ENCODE measurements around the gene LYSET.

DNA sequence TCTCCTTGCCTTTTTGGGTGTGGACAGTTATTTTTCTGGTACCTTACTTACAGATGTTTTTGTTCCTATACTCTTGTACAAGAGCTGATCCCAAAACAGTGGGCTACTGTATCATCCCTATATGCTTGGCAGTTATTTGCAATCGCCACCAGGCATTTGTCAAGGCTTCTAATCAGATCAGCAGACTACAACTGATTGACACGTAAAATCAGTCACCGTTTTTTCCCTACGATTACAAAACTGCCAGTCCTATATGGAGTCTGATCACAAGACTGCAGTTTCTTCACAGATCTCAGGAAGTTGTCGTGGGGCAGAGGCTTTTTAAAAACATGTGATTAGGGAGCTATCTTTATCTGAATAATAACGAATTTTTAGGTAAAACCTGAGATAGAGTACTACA lies 1.3 kb downstream of the LYSET start:
- no peak for TF ChIP-seq CTCF (IDR thresholded peaks at IDR 0.05; ENCODE audit: extremely low read depth in 1 of 2, insufficient read depth in 1 of 2, low read depth in 1 of 2, low read length in 2 of 2)
- no peak for TF ChIP-seq POLR2AphosphoS5 (IDR thresholded peaks at IDR 0.05; ENCODE audit: insufficient read depth, low read depth, low read length)
- no peak for TF ChIP-seq POLR2A (IDR thresholded peaks at IDR 0.05; ENCODE audit: low read depth, low read length)
- TF ChIP-seq EZH2 (IDR thresholded peaks at IDR 0.05; ENCODE audit: borderline replicate concordance, low read depth, low read length, severe bottlenecking): no peak
- TF ChIP-seq GATA2 (IDR thresholded peaks at IDR 0.05; ENCODE audit: insufficient read depth, insufficient read length, low read depth, low read length): no peak
- no peak for TF ChIP-seq MYC (IDR thresholded peaks at IDR 0.05; ENCODE audit: low read depth, low read length)
